ENCODE results near the gene GRK1. TPM values are rescaled to one million over a fixed set of nuclear protein-coding genes. Genes with fewer than 3 reads are reported as not detected.

GRK1 gene
- total RNA-seq, 2 donors from 2014 or later: 0.10 TPM; not detected in 1

GRCh38 chr13:113625965-113626721 lies 40.9 kb upstream of the GRK1 start:
- Histone ChIP-seq H3K9me3 (no peaks in the 10 kb centered on the region), H3K36me3 (no peaks in the 10 kb centered on the region), H3K4me1 (no peaks in the 10 kb centered on the region), H3K27me3 (no peaks in the 10 kb centered on the region), H3K9ac (ENCODE audit: low read depth in 2 of 2, low read length in 2 of 2) (no peak overlapping the region), H3K4me3 (no peak overlapping the region), H3K27ac (no peak overlapping the region)
- TF ChIP-seq CTCF (IDR thresholded peaks at IDR 0.05): no peak
- no peak for DNase-seq
- intact Hi-C loops (cut with DNase I): no loop called here

- H3K36me3 ChIP-seq: no peaks in the 10 kb centered on the region
- no peak for DNase-seq
- no peaks in the 10 kb centered on the region for H3K9me3 ChIP-seq
- TF ChIP-seq CTCF (IDR thresholded peaks at IDR 0.05): no peak
- no peak overlapping the region for H3K9ac ChIP-seq (ENCODE audit: low read depth in 2 of 2, low read length in 2 of 2)
- H3K27ac ChIP-seq: no peak overlapping the region
- no peaks in the 10 kb centered on the region for H3K27me3 ChIP-seq
- H3K4me3 ChIP-seq: no peak overlapping the region
- H3K4me1 ChIP-seq: no peaks in the 10 kb centered on the region
- intact Hi-C loops (cut with DNase I): no loop called here
Observed at GRCh38 chr13:113627136-113627535, 39.9 kb upstream of the GRK1 start.

- H3K4me1 ChIP-seq: no peaks in the 10 kb centered on the region
- no peaks in the 10 kb centered on the region for H3K27me3 ChIP-seq
- intact Hi-C loops (cut with DNase I): no loop called here
- H3K36me3 ChIP-seq: no peaks in the 10 kb centered on the region
- H3K27ac ChIP-seq: no peak overlapping the region
- no peak for TF ChIP-seq CTCF (IDR thresholded peaks at IDR 0.05)
- H3K9ac ChIP-seq (ENCODE audit: low read depth in 2 of 2, low read length in 2 of 2): no peak overlapping the region
- H3K4me3 ChIP-seq: no peak overlapping the region
- no peak for DNase-seq
- no peaks in the 10 kb centered on the region for H3K9me3 ChIP-seq
Observed at GRCh38 chr13:113628291-113629270, 38.4 kb upstream of the GRK1 start.

- Histone ChIP-seq H3K27me3 (no peaks in the 10 kb centered on the region), H3K27ac (no peak overlapping the region), H3K4me3 (no peak overlapping the region), H3K4me1 (no peaks in the 10 kb centered on the region), H3K36me3 (no peaks in the 10 kb centered on the region), H3K9ac (ENCODE audit: low read depth in 2 of 2, low read length in 2 of 2) (no peak overlapping the region), H3K9me3 (no peaks in the 10 kb centered on the region)
- no peak for TF ChIP-seq CTCF (IDR thresholded peaks at IDR 0.05)
- intact Hi-C loops (cut with DNase I): no loop called here
- no peak for DNase-seq
Observed at GRCh38 chr13:113629866-113630265, 37.2 kb upstream of the GRK1 start.

GRCh38 chr13:113630296-113630695 lies 36.7 kb upstream of the GRK1 start:
- Histone ChIP-seq H3K27me3 (no peaks in the 10 kb centered on the region), H3K4me3 (no peak overlapping the region), H3K4me1 (no peaks in the 10 kb centered on the region), H3K9ac (ENCODE audit: low read depth in 2 of 2, low read length in 2 of 2) (no peak overlapping the region), H3K36me3 (no peaks in the 10 kb centered on the region), H3K27ac (no peak overlapping the region), H3K9me3 (no peaks in the 10 kb centered on the region)
- DNase-seq: no peak
- intact Hi-C loops (cut with DNase I): no loop called here
- TF ChIP-seq CTCF (IDR thresholded peaks at IDR 0.05): no peak
